ENCODE results near the gene SLC35F3. TPM values are rescaled to one million over a fixed set of nuclear protein-coding genes. Genes with fewer than 3 reads are reported as not detected.

Gene SLC35F3
- total RNA-seq, 2 experiments from 2014 or later: 7.5 to 8.1 TPM

DNA sequence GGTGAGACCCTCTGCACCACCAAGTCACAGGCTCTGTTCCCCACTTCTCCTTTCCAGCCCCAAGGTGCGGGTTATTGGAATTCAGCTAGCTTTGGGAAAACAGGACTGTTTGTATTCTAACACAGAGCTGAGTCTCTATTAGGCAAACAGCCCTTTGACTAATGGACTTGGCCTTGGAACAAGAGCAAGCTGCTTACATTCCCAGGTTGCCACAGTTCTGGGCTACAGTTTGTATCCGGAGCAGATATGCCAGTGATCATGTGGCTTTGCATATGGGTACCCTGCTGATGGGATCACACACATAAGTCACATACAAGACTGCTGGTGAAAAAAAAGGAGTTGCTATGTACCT lies 358.3 kb downstream of the SLC35F3 start:
- peaks cover 10% of the 10 kb centered on the region for H3K36me3 Mint-ChIP-seq
- no peak for DNase-seq
- H3K4me3 Mint-ChIP-seq: no peak overlapping the region
- H3K9me3 Mint-ChIP-seq: no peaks in the 10 kb centered on the region
- peaks cover 18% of the 10 kb centered on the region for H3K4me1 Mint-ChIP-seq
- H3K27me3 Mint-ChIP-seq: peaks cover 16% of the 10 kb centered on the region
- no peak overlapping the region for H3K27ac Mint-ChIP-seq

DNA sequence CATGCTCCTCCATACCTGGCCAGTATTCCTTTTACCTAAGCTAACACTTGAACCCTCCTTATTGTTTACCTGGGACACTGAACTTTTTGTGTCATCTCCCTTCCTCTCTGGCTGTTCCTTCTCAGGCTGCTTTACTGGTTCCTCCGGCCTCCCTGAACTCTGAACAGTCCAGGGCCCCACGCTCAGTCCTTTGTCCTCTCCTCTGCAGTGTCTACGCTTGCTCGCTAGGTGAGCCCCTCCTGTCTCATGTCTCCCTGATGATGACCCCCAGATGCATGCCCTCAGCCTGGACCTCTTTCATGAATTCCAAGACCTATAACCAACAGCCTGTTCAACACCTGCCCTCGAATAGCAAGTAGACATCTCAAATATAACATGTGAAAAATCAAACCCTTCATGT lies 360.4 kb downstream of the SLC35F3 start:
- peaks cover 11% of the 10 kb centered on the region for H3K36me3 Mint-ChIP-seq
- H3K27me3 Mint-ChIP-seq: peaks cover 13% of the 10 kb centered on the region
- peaks cover 2% of the 10 kb centered on the region for H3K9me3 Mint-ChIP-seq
- peaks cover 20% of the 10 kb centered on the region for H3K4me1 Mint-ChIP-seq
- no peak overlapping the region for H3K27ac Mint-ChIP-seq
- no peak overlapping the region for H3K4me3 Mint-ChIP-seq
- DNase-seq: no peak

DNA sequence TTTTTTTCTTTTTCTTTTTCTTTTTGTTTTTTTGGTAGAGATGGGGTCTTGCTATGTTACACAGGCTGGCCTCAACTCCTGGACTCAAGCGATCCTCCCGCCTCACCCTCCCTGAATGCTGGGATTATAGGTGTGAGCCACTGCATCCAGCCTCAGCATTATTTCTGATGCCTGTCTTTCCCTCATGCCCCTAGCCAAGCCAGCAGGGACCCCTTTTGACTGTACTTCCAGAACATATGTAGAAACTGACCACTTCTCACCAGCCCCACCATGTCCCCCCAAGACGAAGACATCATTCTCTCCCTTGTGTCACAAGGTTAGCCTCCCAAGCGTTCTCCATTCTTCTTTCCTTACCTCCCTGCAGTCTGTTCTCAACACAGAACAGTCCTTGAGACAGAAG lies 360.8 kb downstream of the SLC35F3 start:
- peaks cover 2% of the 10 kb centered on the region for H3K9me3 Mint-ChIP-seq
- H3K27ac Mint-ChIP-seq: no peak overlapping the region
- H3K4me1 Mint-ChIP-seq: peaks cover 22% of the 10 kb centered on the region
- H3K4me3 Mint-ChIP-seq: no peak overlapping the region
- DNase-seq: no peak
- H3K27me3 Mint-ChIP-seq: peaks cover 11% of the 10 kb centered on the region
- peaks cover 11% of the 10 kb centered on the region for H3K36me3 Mint-ChIP-seq

GRCh38 chr1:234265861-234266260 lies 361.4 kb downstream of the SLC35F3 start:
- H3K4me3 Mint-ChIP-seq: no peak overlapping the region
- peaks cover 6% of the 10 kb centered on the region for H3K36me3 Mint-ChIP-seq
- no peak for DNase-seq
- peaks cover 5% of the 10 kb centered on the region for H3K27me3 Mint-ChIP-seq
- no peak overlapping the region for H3K27ac Mint-ChIP-seq
- peaks cover 2% of the 10 kb centered on the region for H3K9me3 Mint-ChIP-seq
- peaks cover 23% of the 10 kb centered on the region for H3K4me1 Mint-ChIP-seq

DNA sequence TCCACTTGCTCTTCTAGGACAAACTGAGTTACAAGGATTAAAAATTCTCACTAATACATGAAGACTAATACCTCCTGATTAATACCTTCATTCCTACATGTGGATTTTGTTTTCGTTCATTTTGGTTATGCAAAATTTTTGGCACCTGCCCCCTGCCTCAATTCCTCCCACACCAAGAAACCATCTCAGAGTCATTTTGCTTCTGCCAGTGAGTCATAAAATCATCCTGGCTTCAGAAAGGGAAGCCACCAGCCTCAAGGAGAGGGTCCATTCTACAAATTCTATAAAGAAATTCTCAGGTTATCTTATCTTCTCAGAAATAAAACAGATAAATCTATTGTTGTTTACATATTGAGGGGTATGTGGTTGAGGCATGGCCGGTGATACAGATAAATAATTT lies 365.6 kb downstream of the SLC35F3 start:
- Mint-ChIP-seq H3K36me3 (peaks cover 14% of the 10 kb centered on the region), H3K4me3 (no peak overlapping the region), H3K27me3 (peaks cover 19% of the 10 kb centered on the region), H3K9me3 (peaks cover 2% of the 10 kb centered on the region), H3K4me1 (peaks cover 31% of the 10 kb centered on the region), H3K27ac (peak overlapping the region; percentile 57)
- DNase-seq: peak; percentile 7

DNA sequence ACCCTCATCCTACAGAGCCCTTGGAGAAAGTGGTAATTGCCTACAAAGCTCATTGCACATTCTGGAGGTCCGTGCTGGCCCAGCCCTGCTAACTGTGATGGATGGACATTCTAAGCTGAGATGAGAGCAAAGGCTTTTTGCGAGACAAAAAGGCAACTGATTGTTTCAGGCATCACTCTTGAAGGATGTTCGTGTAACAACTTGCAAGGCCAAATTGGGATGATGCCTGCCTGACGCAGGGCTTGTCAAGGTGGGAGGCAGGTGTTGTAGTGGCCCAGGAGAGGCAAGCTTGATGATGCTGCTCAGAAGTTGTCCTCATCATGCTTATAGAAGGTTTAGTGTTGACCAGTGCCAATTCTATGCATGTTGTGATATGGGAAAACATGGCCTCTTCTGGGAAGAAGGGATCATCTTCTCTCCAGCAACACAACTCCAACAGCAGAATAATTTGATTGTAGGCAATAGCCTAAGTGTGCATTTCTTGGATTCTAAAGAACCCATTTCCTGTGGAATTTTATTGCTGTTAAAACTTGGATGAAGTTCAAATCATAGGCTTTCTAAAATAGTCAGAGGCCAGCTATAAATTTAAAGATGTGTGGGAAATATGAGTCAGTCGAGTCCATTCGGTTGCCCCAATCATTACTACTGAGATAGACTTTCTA lies 366.2 kb downstream of the SLC35F3 start:
- no peak for DNase-seq
- Mint-ChIP-seq H3K4me3 (no peak overlapping the region), H3K27me3 (peaks cover 14% of the 10 kb centered on the region), H3K9me3 (peaks cover 2% of the 10 kb centered on the region), H3K36me3 (peaks cover 14% of the 10 kb centered on the region), H3K4me1 (peaks cover 28% of the 10 kb centered on the region), H3K27ac (peak overlapping the region; percentile 57)

- Mint-ChIP-seq H3K4me1 (peaks cover 28% of the 10 kb centered on the region), H3K4me3 (no peak overlapping the region), H3K9me3 (peaks cover 2% of the 10 kb centered on the region), H3K27me3 (peaks cover 15% of the 10 kb centered on the region), H3K36me3 (peaks cover 14% of the 10 kb centered on the region), H3K27ac (peak overlapping the region; percentile 57)
- peak; percentile 3 for DNase-seq
Measured at GRCh38 chr1:234271243-234271606, 366.7 kb downstream of the SLC35F3 start.

DNA sequence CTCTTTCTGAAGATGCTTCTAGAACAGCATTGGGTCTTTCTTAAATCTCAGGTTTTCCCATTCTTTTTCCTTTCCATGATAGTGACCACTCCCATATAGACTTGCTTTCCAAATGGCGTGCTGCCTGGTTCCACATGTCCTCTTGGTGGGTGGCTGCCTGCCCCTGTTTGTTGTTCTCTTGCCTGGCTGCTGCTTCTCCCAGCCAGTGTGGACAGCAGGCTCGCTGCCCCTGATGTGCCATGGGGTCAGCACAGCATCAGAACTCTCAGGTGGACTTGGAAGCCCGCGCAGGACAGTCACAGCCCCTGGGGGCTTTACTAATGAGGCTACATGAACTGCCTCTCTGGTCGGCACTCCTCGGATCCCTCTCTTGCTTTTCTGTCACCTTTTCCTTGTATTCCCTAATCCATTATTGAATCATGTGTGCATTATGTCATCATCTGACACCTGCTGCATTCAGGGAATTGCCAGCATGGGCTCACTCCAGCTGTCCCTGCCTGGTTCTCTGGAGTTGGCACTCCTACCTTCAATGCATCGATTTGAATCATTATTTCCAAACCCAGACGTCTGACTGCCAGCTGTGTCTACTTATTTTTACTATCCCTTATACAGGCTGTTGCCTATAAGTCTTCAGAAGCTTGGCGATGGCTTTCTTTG lies 368.3 kb downstream of the SLC35F3 start:
- Mint-ChIP-seq H3K27me3 (peaks cover 18% of the 10 kb centered on the region), H3K4me3 (no peak overlapping the region), H3K36me3 (peaks cover 14% of the 10 kb centered on the region), H3K9me3 (peaks cover 2% of the 10 kb centered on the region), H3K4me1 (peaks cover 28% of the 10 kb centered on the region), H3K27ac (no peak overlapping the region)
- no peak for DNase-seq

DNA sequence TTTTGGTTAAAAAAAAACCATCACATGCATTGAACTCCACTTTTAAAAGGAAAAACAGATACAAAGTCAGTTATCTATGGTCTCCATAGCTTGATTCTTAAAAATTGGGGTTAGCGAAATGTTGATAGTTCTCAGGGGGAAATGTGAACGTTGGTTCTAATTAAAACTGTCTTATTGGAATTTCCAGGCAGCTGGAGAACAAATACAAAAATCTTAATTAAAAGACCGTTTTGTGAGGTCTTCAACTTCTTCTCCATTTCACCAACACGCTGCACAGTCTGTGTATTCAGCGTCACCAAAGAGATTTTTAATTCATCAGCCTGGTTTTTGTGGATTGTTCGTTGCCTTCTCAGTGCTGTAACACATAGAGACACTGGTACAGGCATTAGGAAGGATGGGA lies 369.5 kb downstream of the SLC35F3 start:
- H3K27me3 Mint-ChIP-seq: peaks cover 18% of the 10 kb centered on the region
- no peak for DNase-seq
- peaks cover 12% of the 10 kb centered on the region for H3K36me3 Mint-ChIP-seq
- H3K27ac Mint-ChIP-seq: no peak overlapping the region
- H3K9me3 Mint-ChIP-seq: peaks cover 2% of the 10 kb centered on the region
- no peak overlapping the region for H3K4me3 Mint-ChIP-seq
- peaks cover 28% of the 10 kb centered on the region for H3K4me1 Mint-ChIP-seq

DNA sequence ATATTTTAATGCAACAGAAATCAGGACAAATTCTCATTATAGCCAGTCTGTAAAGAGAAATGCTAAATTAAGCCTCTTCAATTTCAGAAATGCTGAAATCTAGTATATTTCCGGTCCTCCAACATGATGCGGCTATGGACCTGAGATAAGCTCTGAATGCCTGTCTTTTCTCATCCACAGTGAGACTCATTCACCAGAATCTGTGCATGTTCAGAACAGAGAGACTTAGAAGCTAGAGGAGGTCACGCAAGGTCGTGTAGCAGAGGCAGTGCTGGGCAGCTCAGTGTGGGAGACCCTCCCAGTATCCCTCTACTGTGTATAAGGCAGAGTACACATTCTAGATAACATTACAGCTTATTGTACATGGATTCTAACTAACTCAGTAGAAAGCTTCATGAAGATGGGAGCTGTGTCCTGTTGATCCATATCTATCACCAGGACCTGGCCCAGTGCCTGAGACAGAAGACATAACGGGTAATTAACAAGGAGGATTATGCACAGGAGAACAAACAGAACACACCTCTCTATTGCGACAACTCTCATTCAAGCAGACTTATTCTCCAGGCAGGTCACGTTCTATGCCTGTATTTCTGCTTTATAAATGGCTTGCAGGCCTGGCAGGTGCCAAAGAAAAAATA lies 371.8 kb downstream of the SLC35F3 start:
- DNase-seq: no peak
- H3K27me3 Mint-ChIP-seq: peaks cover 18% of the 10 kb centered on the region
- no peaks in the 10 kb centered on the region for H3K9me3 Mint-ChIP-seq
- no peak overlapping the region for H3K4me3 Mint-ChIP-seq
- H3K27ac Mint-ChIP-seq: no peak overlapping the region
- peaks cover 12% of the 10 kb centered on the region for H3K4me1 Mint-ChIP-seq
- peaks cover 8% of the 10 kb centered on the region for H3K36me3 Mint-ChIP-seq

- H3K4me3 Mint-ChIP-seq: no peak overlapping the region
- no peak overlapping the region for H3K27ac Mint-ChIP-seq
- peaks cover 4% of the 10 kb centered on the region for H3K36me3 Mint-ChIP-seq
- no peak for DNase-seq
- H3K9me3 Mint-ChIP-seq: no peaks in the 10 kb centered on the region
- peaks cover 14% of the 10 kb centered on the region for H3K27me3 Mint-ChIP-seq
- H3K4me1 Mint-ChIP-seq: peaks cover 3% of the 10 kb centered on the region
Measured at GRCh38 chr1:234277161-234277868, 372.8 kb downstream of the SLC35F3 start.

GRCh38 chr1:234279021-234279420 lies 374.5 kb downstream of the SLC35F3 start:
- no peaks in the 10 kb centered on the region for H3K4me1 Mint-ChIP-seq
- no peaks in the 10 kb centered on the region for H3K9me3 Mint-ChIP-seq
- H3K27me3 Mint-ChIP-seq: peaks cover 7% of the 10 kb centered on the region
- peaks cover 2% of the 10 kb centered on the region for H3K36me3 Mint-ChIP-seq
- H3K4me3 Mint-ChIP-seq: no peak overlapping the region
- DNase-seq: no peak
- H3K27ac Mint-ChIP-seq: no peak overlapping the region

DNA sequence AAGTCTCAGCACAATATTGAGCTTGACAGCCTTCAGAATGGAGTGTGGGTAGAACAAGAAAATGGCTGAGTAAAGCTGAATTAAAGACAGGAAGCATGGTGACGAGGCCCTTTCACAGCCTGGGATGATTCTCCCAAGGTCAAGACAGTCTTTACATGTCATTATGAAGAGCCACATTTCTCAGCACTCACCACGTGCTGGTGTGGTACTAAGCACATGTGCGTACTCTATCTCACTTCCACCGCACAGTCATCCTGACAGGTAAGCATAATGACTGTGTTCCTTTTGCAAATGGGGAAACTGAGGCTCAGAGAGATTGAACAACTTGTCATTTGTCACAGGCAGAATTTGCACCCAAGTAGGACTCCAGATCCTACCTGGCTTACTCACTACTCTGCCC lies 376.0 kb downstream of the SLC35F3 start:
- DNase-seq: no peak
- H3K4me3 Mint-ChIP-seq: no peak overlapping the region

GRCh38 chr1:234281826-234282489 lies 377.5 kb downstream of the SLC35F3 start:
- Mint-ChIP-seq H3K27me3 (no peaks in the 10 kb centered on the region), H3K4me1 (no peaks in the 10 kb centered on the region), H3K9me3 (no peaks in the 10 kb centered on the region), H3K27ac (no peak overlapping the region), H3K36me3 (no peaks in the 10 kb centered on the region), H3K4me3 (no peak overlapping the region)
- DNase-seq: no peak

More for the DNA sequence above, 376.0 kb downstream of the SLC35F3 start:
- Mint-ChIP-seq H3K9me3 (no peaks in the 10 kb centered on the region), H3K4me1 (no peaks in the 10 kb centered on the region), H3K36me3 (no peaks in the 10 kb centered on the region), H3K27ac (no peak overlapping the region), H3K27me3 (peaks cover 4% of the 10 kb centered on the region)

DNA sequence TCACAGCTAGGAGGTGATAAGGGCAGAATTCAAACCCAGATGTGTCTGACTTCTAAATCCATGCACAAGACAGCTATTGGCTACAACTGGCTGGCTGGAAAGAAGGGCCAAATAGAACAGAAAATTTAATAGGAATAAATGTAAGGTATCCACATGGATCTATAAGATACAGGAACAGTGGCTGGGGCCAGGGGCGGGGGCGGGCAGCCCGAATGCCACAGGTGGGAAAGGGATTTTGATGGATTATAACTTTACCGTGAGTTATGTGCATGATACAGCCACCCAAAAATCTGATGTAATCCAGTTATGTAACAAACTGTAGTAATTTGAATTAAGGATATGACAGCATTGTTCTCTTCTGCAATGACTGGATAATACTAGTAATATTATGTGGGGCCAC lies 381.7 kb downstream of the SLC35F3 start:
- H3K4me3 Mint-ChIP-seq: no peak overlapping the region
- no peak overlapping the region for H3K27ac Mint-ChIP-seq
- H3K27me3 Mint-ChIP-seq: peaks cover 2% of the 10 kb centered on the region
- H3K4me1 Mint-ChIP-seq: no peaks in the 10 kb centered on the region
- peaks cover 5% of the 10 kb centered on the region for H3K36me3 Mint-ChIP-seq
- H3K9me3 Mint-ChIP-seq: peaks cover 11% of the 10 kb centered on the region
- no peak for DNase-seq

Data from activated naive CD8-positive, alpha-beta T cell treated with anti-CD3 and anti-CD28 coated beads for 36 hours (primary cell).